Stimulated activated naive CD4-positive, alpha-beta T cell (primary cell): ENCODE results near the gene APPBP2.
A peak's percentile ranks its signal among the peaks of the same experiment; 100 is the strongest.
"Not testable (repeated sequence)": the region's sequence is repeated elsewhere in the genome, so short reads cannot be mapped to it uniquely, and the experiment has no call there.

Source experiments
- DNase-seq, 6 experiments: peaks; one replicate each; lab custom pipeline; 2025; lab: John Stamatoyannopoulos, UW

Gene APPBP2

GRCh38 chr17:60534010-60534555 is 8.0 kb upstream of the APPBP2 start:
- DNase-seq, result no peak

- DNase-seq, result no peak
Measured at GRCh38 chr17:60529806-60530205, 3.8 kb upstream of the APPBP2 start.

GRCh38 chr17:60528828-60529227 is 2.8 kb upstream of the APPBP2 start:
- DNase-seq, result no peak

GRCh38 chr17:60527701-60528100 is 1.7 kb upstream of the APPBP2 start:
- no peak for DNase-seq

GRCh38 chr17:60526726-60527125 is 684 bp upstream of the APPBP2 start:
- DNase-seq, result no peak

GRCh38 chr17:60525328-60525684 is 736 bp downstream of the APPBP2 start:
- no peak for DNase-seq

GRCh38 chr17:60524463-60525327 is 1.3 kb downstream of the APPBP2 start:
- peak in 1 of 6 experiments; percentile 3 for DNase-seq

GRCh38 chr17:60523822-60524221 is 2.2 kb downstream of the APPBP2 start:
- DNase-seq, result no peak

GRCh38 chr17:60522889-60523626 is 3.0 kb downstream of the APPBP2 start:
- no peak for DNase-seq

GRCh38 chr17:60519795-60520194 is 6.2 kb downstream of the APPBP2 start:
- DNase-seq, result no peak

GRCh38 chr17:60515683-60516082 is 10.4 kb downstream of the APPBP2 start:
- DNase-seq, result not testable (repeated sequence)

- not testable (repeated sequence) for DNase-seq
Measured at GRCh38 chr17:60515199-60515598, 10.8 kb downstream of the APPBP2 start.

GRCh38 chr17:60514500-60514899 is 11.5 kb downstream of the APPBP2 start:
- DNase-seq, result no peak

- no peak for DNase-seq
Measured at GRCh38 chr17:60514053-60514452, 12.0 kb downstream of the APPBP2 start.

GRCh38 chr17:60513014-60513413 is 13.0 kb downstream of the APPBP2 start:
- DNase-seq, result no peak

- no peak for DNase-seq
Measured at GRCh38 chr17:60510723-60511122, 15.3 kb downstream of the APPBP2 start.

GRCh38 chr17:60510031-60510430 is 16.0 kb downstream of the APPBP2 start:
- DNase-seq, result no peak

GRCh38 chr17:60508384-60508980 is 17.6 kb downstream of the APPBP2 start:
- peak in 1 of 6 experiments; percentile 2 for DNase-seq

- DNase-seq, result no peak
Measured at GRCh38 chr17:60506312-60506711, 19.7 kb downstream of the APPBP2 start.

- DNase-seq, result no peak
Measured at GRCh38 chr17:60502145-60502544, 23.9 kb downstream of the APPBP2 start.

GRCh38 chr17:60501589-60501988 is 24.5 kb downstream of the APPBP2 start:
- no peak for DNase-seq

- no peak for DNase-seq
Measured at GRCh38 chr17:60496041-60496440, 30.0 kb downstream of the APPBP2 start.

- DNase-seq, result no peak
Measured at GRCh38 chr17:60495260-60495659, 30.8 kb downstream of the APPBP2 start.
